Embryonic facial prominence (tissue), 1 donor: ENCODE data around the gene MSRB1.

Experiments
- DNase-seq: peaks from one replicate; pipeline ENCODE4 v3.0.0-alpha.2; 2016; ENCODE audit errors: extremely low spot score

Gene MSRB1

GRCh38 chr16:1942810-1943726 is at the start of gene MSRB1:
MSRB1 (minus strand) TSS chr16:1943199; CDS start chr16:1943156, 43 bp downstream.
- peak; percentile 94 for DNase-seq

- DNase-seq = peak; percentile 83
Measured at GRCh38 chr16:1991948-1992703, 49.1 kb upstream of the MSRB1 start.

- DNase-seq = no peak
Measured at GRCh38 chr16:1991588-1991947, 48.6 kb upstream of the MSRB1 start.

- DNase-seq = no peak
Measured at GRCh38 chr16:1991135-1991551, 48.1 kb upstream of the MSRB1 start.

GRCh38 chr16:1990351-1991134 is 47.5 kb upstream of the MSRB1 start:
- DNase-seq = no peak

GRCh38 chr16:1990101-1990350 is 47.0 kb upstream of the MSRB1 start:
- no peak for DNase-seq

GRCh38 chr16:1989209-1990100 is 46.5 kb upstream of the MSRB1 start, which contains the start of gene SYNGR3:
SYNGR3 (plus strand) TSS chr16:1989970; CDS start chr16:1990103, 133 bp downstream.
- no peak for DNase-seq

GRCh38 chr16:1987198-1987597 is 44.2 kb upstream of the MSRB1 start:
- no peak for DNase-seq

- DNase-seq = no peak
Measured at GRCh38 chr16:1985466-1986150, 42.6 kb upstream of the MSRB1 start.

GRCh38 chr16:1984347-1985225 is 41.6 kb upstream of the MSRB1 start:
- DNase-seq = no peak

GRCh38 chr16:1983544-1984346 is 40.7 kb upstream of the MSRB1 start, which contains the start of gene GFER:
GFER (plus strand) TSS chr16:1984193; CDS start chr16:1984219, 26 bp downstream.
- no peak for DNase-seq

GRCh38 chr16:1982991-1983543 is 40.1 kb upstream of the MSRB1 start:
- DNase-seq = no peak

GRCh38 chr16:1982013-1982433 is 39.0 kb upstream of the MSRB1 start:
- DNase-seq = no peak

GRCh38 chr16:1981398-1981836 is 38.4 kb upstream of the MSRB1 start, which contains the start of gene NOXO1:
NOXO1 (minus strand) TSS chr16:1981469; CDS start chr16:1981179, 290 bp downstream.
- no peak for DNase-seq

- no peak for DNase-seq
Measured at GRCh38 chr16:1980770-1981087, 37.7 kb upstream of the MSRB1 start.

- no peak for DNase-seq
Measured at GRCh38 chr16:1980030-1980769, 37.2 kb upstream of the MSRB1 start.

GRCh38 chr16:1979271-1980029 is 36.5 kb upstream of the MSRB1 start:
- no peak for DNase-seq
